Panc1 (cell line): ENCODE data around the gene ROBO1. TPM values are rescaled to one million over a fixed set of nuclear protein-coding genes. Genes with fewer than 3 reads are reported as not detected.

Source experiments
- ATAC-seq: fragments of 200-7000 bp; cut with Tn5 transposase; 2 replicates; pipeline ENCODE4 v1.9.1; 2020; ENCODE audit warnings: mild to moderate bottlenecking, moderate library complexity
- BruUV-seq: library from RNA; stranded (reverse); fragments of 400-500 nt; replicated peaks from 2 replicates; lab custom pipeline; 2021; lab: Mats Ljungman, UMichigan
- CTCF ChIA-PET: fragments of 300-600 bp; sonication (Branson Sonifier 250); formaldehyde crosslinking; loops from one replicate; lab custom pipeline; 2022; ENCODE audit warnings: antibody characterized with exemption; lab: Charles Lee
- POLR2A ChIA-PET: fragments of 300-600 bp; sonication (Branson Sonifier 250); formaldehyde crosslinking; loops from one replicate; lab custom pipeline; 2022; ENCODE audit warnings: antibody characterized with exemption; lab: Charles Lee
- DNase-seq: peaks from one replicate; pipeline ENCODE4 v3.0.0-alpha.2; 2010; ENCODE audit warnings: low read depth, low spot score
- H3K27ac ChIP-seq: 2 replicates; pipeline ENCODE4 v1.5.1; 2011; ENCODE audit warnings: mild to moderate bottlenecking, low read length, inconsistent platforms
- H3K27me3 ChIP-seq: fragments of 200-500 bp; sonication (Bioruptor generic); 2 replicates; pipeline ENCODE4 v1.6.0; 2014; ENCODE audit warnings: low read length, inconsistent platforms; ENCODE audit not compliant: control insufficient read depth, insufficient read depth
- H3K36me3 ChIP-seq: fragments of 200-500 bp; sonication (Bioruptor generic); 2 replicates; pipeline ENCODE4 v1.5.1; 2014; ENCODE audit warnings: inconsistent platforms, mild to moderate bottlenecking, low read length, moderate library complexity; ENCODE audit not compliant: control insufficient read depth, insufficient read depth
- H3K4me1 ChIP-seq: 2 replicates; pipeline ENCODE4 v1.5.1; 2011; ENCODE audit warnings: inconsistent platforms, mild to moderate bottlenecking, low read length, moderate library complexity; ENCODE audit not compliant: control insufficient read depth, insufficient read depth
- H3K4me3 ChIP-seq, 2 experiments: 2 replicates each; pipeline ENCODE4 v1.5.1; 2011 to 2012; ENCODE audit warnings: low read depth in 2 of 2, low read length in 2 of 2, mild to moderate bottlenecking in 2 of 2, inconsistent platforms in 1 of 2, moderate library complexity in 1 of 2
- H3K9me3 ChIP-seq: fragments of 200-500 bp; sonication (Bioruptor generic); 2 replicates; pipeline ENCODE4 v1.5.1; 2014; ENCODE audit warnings: low read depth, mild to moderate bottlenecking, inconsistent platforms, low read length, moderate library complexity; ENCODE audit not compliant: control insufficient read depth, insufficient read depth
- CTCF ChIP-seq: fragments of 450-650 bp; IDR thresholded peaks from 2 replicates; pipeline ENCODE4 v1.5.1; 2017; ENCODE audit warnings: mild to moderate bottlenecking
- POLR2AphosphoS5 ChIP-seq: IDR thresholded peaks from 2 replicates; pipeline ENCODE4 v1.6.1; 2012; ENCODE audit warnings: mild to moderate bottlenecking, low read depth, low read length, moderate library complexity
- REST ChIP-seq, 2 experiments: IDR thresholded peaks; 2 replicates each; pipeline ENCODE4 v1.6.1; 2011 to 2012; ENCODE audit warnings: low read depth in 2 of 2, control low read depth in 1 of 2, low read length in 1 of 2, mild to moderate bottlenecking in 1 of 2, moderate library complexity in 1 of 2; ENCODE audit not compliant: insufficient read depth in 1 of 2
- SIN3A ChIP-seq: IDR thresholded peaks from 2 replicates; pipeline ENCODE4 v1.6.1; 2012; ENCODE audit warnings: low read depth, mild to moderate bottlenecking, low read length, moderate library complexity, borderline replicate concordance; ENCODE audit not compliant: insufficient read depth
- TCF7L2 ChIP-seq: IDR thresholded peaks from 2 replicates; pipeline ENCODE4 v1.6.1; 2011; ENCODE audit warnings: mild to moderate bottlenecking, low read depth, low read length, inconsistent platforms
- in situ Hi-C: cut with HindIII; loops from 2 replicates; pipeline ENCODE4 v1.10.0; 2016; ENCODE audit warnings: low sequenced_read_pairs, low pct_unique_long_range_greater_than_20kb
- intact Hi-C: fragments of 100-400 bp; cut with micrococcal nuclease; formaldehyde crosslinking; loops from one replicate; pipeline ENCODE4 v1.10.0; 2022; ENCODE audit not compliant: unreplicated experiment
- total RNA-seq: library from RNA; stranded (reverse); gene quantifications from one replicate; pipeline ENCODE4 v1.2.1, GENCODE V29; 2021; ENCODE audit not compliant: unreplicated experiment

ROBO1 gene
- total RNA-seq, 1 experiment from 2014 or later, result 61.6 TPM

- ATAC-seq (no peak), DNase-seq (no peak)
- no peaks in the 10 kb centered on the region for H3K9me3 ChIP-seq
- H3K4me1 ChIP-seq, result peaks cover 19% of the 10 kb centered on the region
- in situ Hi-C loops, result no loop called here
- no peaks in the 10 kb centered on the region for H3K27me3 ChIP-seq
- TF ChIP-seq REST (IDR thresholded peaks at IDR 0.05; ENCODE audit: insufficient read depth in 1 of 2, low read depth in 2 of 2, low read length in 1 of 2) (no peak), CTCF (no peak), POLR2AphosphoS5 (no peak), TCF7L2 (no peak)
- peak overlapping the region; percentile 90 for H3K27ac ChIP-seq
- CTCF ChIA-PET, result interaction anchor here (0.6 kb wide), 1 partner anchor 680 kb away, joined by 3 read pairs; no protein-coding TSS in a partner anchor
- intact Hi-C loops, result loop anchor here (10.0 kb wide), 2 partner anchors 102 to 162 kb away; no protein-coding TSS in a partner anchor
- BruUV-seq, result TSS peak; percentile 61
- no peaks in the 10 kb centered on the region for H3K36me3 ChIP-seq
- POLR2A ChIA-PET, result interaction anchor here (0.6 to 0.9 kb wide), 2 partner anchors 9 to 10 kb away, joined by 3 to 4 read pairs; no protein-coding TSS in a partner anchor
- H3K4me3 ChIP-seq, result peak overlapping the region; percentile 58 to 87
Measured at GRCh38 chr3:79016587-79017376, 751.0 kb downstream of the ROBO1 start.

GRCh38 chr3:79015854-79016253, 751.9 kb downstream of the ROBO1 start:
- TF ChIP-seq SIN3A (no peak), TCF7L2 (no peak)
- H3K27me3 ChIP-seq, result no peaks in the 10 kb centered on the region
- peak overlapping the region; percentile 23; the same call in 1 of the 2 replicates for H3K27ac ChIP-seq
- ATAC-seq (no peak), DNase-seq (no peak)
- no TSS peak for BruUV-seq
- H3K36me3 ChIP-seq, result no peaks in the 10 kb centered on the region
- H3K4me3 ChIP-seq, result peak overlapping the region; percentile 30 to 58
- in situ Hi-C loops, result no loop called here
- intact Hi-C loops, result loop anchor here (10.0 kb wide), 2 partner anchors 101 to 161 kb away; no protein-coding TSS in a partner anchor
- H3K9me3 ChIP-seq, result no peaks in the 10 kb centered on the region
- ChIA-PET POLR2A (interaction anchor here (0.6 to 0.9 kb wide), 2 partner anchors 9 to 48 kb away, joined by 4 to 18 read pairs; no protein-coding TSS in a partner anchor), CTCF (no interaction called here)
- peaks cover 19% of the 10 kb centered on the region for H3K4me1 ChIP-seq
